SU-DHL-6 (cell line): ENCODE measurements around the gene ZSCAN1.

Experiments used
- H2AFZ ChIP-seq: fragments of 200-600 bp; sonication (generic); 2 replicates; pipeline ENCODE4 v1.6.1; 2014; ENCODE audit warnings: low read depth, mild to moderate bottlenecking, moderate library complexity, mixed read lengths, antibody characterized with exemption, low read length; ENCODE audit not compliant: severe bottlenecking
- H3F3A ChIP-seq: fragments of 200-600 bp; shearing (Covaris generic); 2 replicates; pipeline ENCODE4 v1.6.0; 2016; ENCODE audit warnings: antibody characterized with exemption, mild to moderate bottlenecking; ENCODE audit not compliant: insufficient read depth
- H3K27ac ChIP-seq: fragments of 200-600 bp; sonication (generic); 2 replicates; pipeline ENCODE4 v1.5.1; 2016; ENCODE audit warnings: low read depth, mild to moderate bottlenecking, low read length, moderate library complexity, mixed read lengths
- H3K27me3 ChIP-seq: fragments of 200-600 bp; sonication (generic), shearing (Covaris generic); 2 replicates; pipeline ENCODE4 v1.6.0; 2014; ENCODE audit warnings: mild to moderate bottlenecking, low read length
- H3K36me3 ChIP-seq: fragments of 200-600 bp; sonication (generic); 2 replicates; pipeline ENCODE4 v1.6.1; 2014; ENCODE audit warnings: mild to moderate bottlenecking, low read length, mixed read lengths
- H3K4me2 ChIP-seq: fragments of 300-600, 200-600 bp; shearing (Covaris generic), sonication (generic); 2 replicates; pipeline ENCODE4 v1.6.0; 2014; ENCODE audit warnings: low read length, low read depth, mild to moderate bottlenecking; ENCODE audit not compliant: poor library complexity, severe bottlenecking
- H3K4me3 ChIP-seq: fragments of 200-600 bp; sonication (generic); 2 replicates; pipeline ENCODE4 v1.5.1; 2014; ENCODE audit warnings: antibody characterized with exemption, low read length, mild to moderate bottlenecking, mixed read lengths; ENCODE audit not compliant: insufficient read depth, poor library complexity, severe bottlenecking
- H3K79me2 ChIP-seq: fragments of 200-600 bp; sonication (generic); 2 replicates; pipeline ENCODE4 v1.6.1; 2014; ENCODE audit warnings: mild to moderate bottlenecking, low read length, moderate library complexity; ENCODE audit not compliant: insufficient read depth
- H3K9ac ChIP-seq: fragments of 200-600 bp; sonication (generic); 2 replicates; pipeline ENCODE4 v1.7.0; 2014; ENCODE audit warnings: mild to moderate bottlenecking, low read length
- H3K9me2 ChIP-seq: fragments of 200-600 bp; sonication (generic); replicated peaks from 2 replicates; pipeline ENCODE4 v1.6.1; 2014; ENCODE audit warnings: low read length; ENCODE audit not compliant: insufficient read depth
- H3K9me3 ChIP-seq: fragments of 200-600 bp; sonication (generic); 2 replicates; pipeline ENCODE4 v1.6.1; 2014; ENCODE audit warnings: low read length, mixed read lengths; ENCODE audit not compliant: insufficient read depth
- H4K20me1 ChIP-seq: fragments of 200-600 bp; sonication (generic); 2 replicates; pipeline ENCODE4 v1.6.1; 2014; ENCODE audit warnings: low read depth, mild to moderate bottlenecking, antibody characterized with exemption, low read length, moderate library complexity, mixed read lengths
- EZH2phosphoT487 ChIP-seq: fragments of 200-600 bp; sonication (generic), shearing (Covaris generic); conservative IDR thresholded peaks from 2 replicates; pipeline ENCODE4 v1.6.1; 2018; ENCODE audit warnings: mild to moderate bottlenecking, antibody characterized with exemption, low read length, moderate library complexity, mixed read lengths
- TF ChIP-seq, protein P1 (sequence below): fragments of 200-600 bp; sonication (generic); IDR thresholded peaks from one replicate; pipeline ENCODE4 v1.5.1; 2017; ENCODE audit warnings: antibody characterized with exemption, mild to moderate bottlenecking, low read length, moderate library complexity; ENCODE audit not compliant: insufficient read depth, poor library complexity, severe bottlenecking

ZSCAN1 gene

DNA sequence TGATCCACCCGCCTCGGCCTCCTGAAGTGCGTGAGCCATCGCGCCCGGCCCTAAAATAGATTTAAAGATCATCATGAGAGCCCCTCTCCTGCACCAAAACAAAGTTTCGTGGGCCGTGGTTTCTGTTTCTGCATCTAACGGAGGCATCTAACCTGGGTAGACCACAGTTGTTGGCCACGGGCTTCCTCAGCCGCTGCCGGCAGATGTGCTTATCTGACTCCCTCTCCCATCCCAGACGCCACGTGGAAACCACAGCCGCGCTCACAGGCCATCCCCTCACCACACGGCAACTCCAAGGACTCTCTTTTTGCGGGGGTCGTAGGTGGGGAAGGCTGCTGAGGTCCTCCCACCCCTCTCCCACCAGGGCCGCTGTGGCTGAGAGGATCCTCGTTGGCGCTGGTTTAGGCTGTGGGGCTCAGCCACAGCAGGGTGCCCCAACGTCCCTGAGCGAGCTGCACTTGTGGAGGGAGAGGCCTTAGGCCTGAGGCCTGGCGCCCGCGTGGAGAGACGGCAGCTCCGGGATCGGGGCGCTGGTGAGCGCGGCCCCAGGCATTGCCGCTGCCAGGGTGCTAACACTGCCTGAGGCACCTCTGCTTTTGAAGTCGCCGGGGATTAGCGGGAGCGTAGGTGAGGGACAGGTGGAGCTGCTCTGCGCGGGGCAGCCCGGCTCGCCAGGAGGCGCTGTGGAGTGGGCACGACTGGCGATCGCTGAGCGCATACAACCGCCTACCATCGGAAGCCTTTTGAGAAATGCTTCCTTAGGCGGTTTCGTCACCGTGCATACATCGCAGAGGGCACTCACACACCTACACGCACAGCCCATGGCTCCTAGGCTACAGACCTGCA lies 8.9 kb downstream of the ZSCAN1 start:
- no peak overlapping the region for H3K9ac ChIP-seq
- no peak overlapping the region for H3K4me2 ChIP-seq
- no peak overlapping the region for H3K4me3 ChIP-seq

DNA sequence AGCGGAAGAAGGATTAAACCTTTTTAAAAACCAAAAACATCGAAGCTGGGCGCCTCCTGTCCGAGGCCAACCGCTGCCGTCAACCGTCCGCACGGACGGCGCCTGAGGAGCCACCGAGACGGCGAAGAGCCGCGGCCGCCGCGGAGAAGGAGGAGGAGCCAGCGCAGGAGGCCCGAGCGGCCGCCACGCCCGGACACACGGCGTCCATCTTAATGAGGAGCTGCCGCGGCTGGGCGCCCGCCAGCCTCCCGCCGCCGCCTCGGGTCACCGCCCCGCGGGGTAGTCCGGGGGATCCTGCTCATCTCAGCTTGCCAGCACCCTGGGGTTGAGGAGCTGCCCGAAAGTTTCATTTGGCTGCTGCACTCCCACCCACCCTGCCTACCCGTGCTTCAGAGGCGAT lies 10.6 kb downstream of the ZSCAN1 start:
- Histone ChIP-seq H3K9me2 (no peaks in the 10 kb centered on the region), H3K9ac (no peak overlapping the region), H3K27me3 (no peaks in the 10 kb centered on the region), H3K4me3 (no peak overlapping the region), H3K4me2 (no peak overlapping the region), H2AFZ (no peak overlapping the region), H4K20me1 (no peaks in the 10 kb centered on the region), H3K9me3 (no peaks in the 10 kb centered on the region), H3K79me2 (no peaks in the 10 kb centered on the region), H3K36me3 (no peaks in the 10 kb centered on the region), H3K27ac (no peak overlapping the region), H3F3A (no peaks in the 10 kb centered on the region)
- TF ChIP-seq EZH2phosphoT487 = no peak
- TF ChIP-seq, protein P1, sequence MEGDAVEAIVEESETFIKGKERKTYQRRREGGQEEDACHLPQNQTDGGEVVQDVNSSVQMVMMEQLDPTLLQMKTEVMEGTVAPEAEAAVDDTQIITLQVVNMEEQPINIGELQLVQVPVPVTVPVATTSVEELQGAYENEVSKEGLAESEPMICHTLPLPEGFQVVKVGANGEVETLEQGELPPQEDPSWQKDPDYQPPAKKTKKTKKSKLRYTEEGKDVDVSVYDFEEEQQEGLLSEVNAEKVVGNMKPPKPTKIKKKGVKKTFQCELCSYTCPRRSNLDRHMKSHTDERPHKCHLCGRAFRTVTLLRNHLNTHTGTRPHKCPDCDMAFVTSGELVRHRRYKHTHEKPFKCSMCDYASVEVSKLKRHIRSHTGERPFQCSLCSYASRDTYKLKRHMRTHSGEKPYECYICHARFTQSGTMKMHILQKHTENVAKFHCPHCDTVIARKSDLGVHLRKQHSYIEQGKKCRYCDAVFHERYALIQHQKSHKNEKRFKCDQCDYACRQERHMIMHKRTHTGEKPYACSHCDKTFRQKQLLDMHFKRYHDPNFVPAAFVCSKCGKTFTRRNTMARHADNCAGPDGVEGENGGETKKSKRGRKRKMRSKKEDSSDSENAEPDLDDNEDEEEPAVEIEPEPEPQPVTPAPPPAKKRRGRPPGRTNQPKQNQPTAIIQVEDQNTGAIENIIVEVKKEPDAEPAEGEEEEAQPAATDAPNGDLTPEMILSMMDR = no peak

More for the DNA sequence above, 8.9 kb downstream of the ZSCAN1 start:
- Histone ChIP-seq H3F3A (no peaks in the 10 kb centered on the region), H3K9me3 (no peaks in the 10 kb centered on the region), H3K9me2 (no peaks in the 10 kb centered on the region), H3K79me2 (no peaks in the 10 kb centered on the region), H3K27me3 (no peaks in the 10 kb centered on the region), H4K20me1 (no peaks in the 10 kb centered on the region), H3K36me3 (no peaks in the 10 kb centered on the region), H3K27ac (no peak overlapping the region), H2AFZ (no peak overlapping the region)
- TF ChIP-seq, protein P1 = no peak
- TF ChIP-seq EZH2phosphoT487 = no peak

DNA sequence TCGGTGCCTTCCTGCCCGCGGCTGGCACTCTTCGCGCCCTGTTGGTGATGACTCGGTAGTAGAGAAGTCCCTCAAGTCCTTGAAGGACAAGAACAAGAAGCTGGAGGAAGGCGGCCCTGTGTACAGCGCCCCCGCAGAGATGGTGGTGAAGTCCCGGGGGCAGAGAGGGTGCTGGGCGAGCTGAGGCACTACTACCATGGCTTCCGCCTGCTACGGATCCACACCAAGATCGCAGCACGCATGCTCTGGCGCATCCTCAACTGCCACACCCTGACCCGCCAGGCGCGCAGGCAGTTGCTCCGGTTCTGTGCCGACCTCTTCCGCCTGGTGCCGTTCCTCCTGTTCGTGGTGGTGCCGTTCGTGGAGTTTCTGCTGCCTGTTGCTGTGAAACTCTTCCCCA lies 11.1 kb downstream of the ZSCAN1 start:
- Histone ChIP-seq H3K36me3 (no peaks in the 10 kb centered on the region), H3K4me3 (no peak overlapping the region), H2AFZ (no peak overlapping the region), H3K9ac (no peak overlapping the region), H3K4me2 (no peak overlapping the region), H3K27ac (no peak overlapping the region), H3K9me3 (no peaks in the 10 kb centered on the region), H3K9me2 (no peaks in the 10 kb centered on the region), H3F3A (no peaks in the 10 kb centered on the region), H3K27me3 (no peaks in the 10 kb centered on the region), H3K79me2 (no peaks in the 10 kb centered on the region), H4K20me1 (no peaks in the 10 kb centered on the region)
- no peak for TF ChIP-seq EZH2phosphoT487
- TF ChIP-seq, protein P1 = no peak
